ENCODE results near the gene UNC5A. TPM values are rescaled to one million over a fixed set of nuclear protein-coding genes. Genes with fewer than 3 reads are reported as not detected.

UNC5A gene
- total RNA-seq, 1 experiment from 2014 or later, result 10.1 TPM

GRCh38 chr5:176876506-176877431 is 66.4 kb downstream of the UNC5A start:
- H3K27me3 ChIP-seq (ENCODE audit: insufficient read depth, low read length), result no peaks in the 10 kb centered on the region
- no peak overlapping the region for H3K4me2 ChIP-seq (ENCODE audit: low read length)
- RAD21 ChIA-PET (ENCODE audit: low non-redundant PET in 1 of 2, low total read pairs in 2 of 2, uncharacterized antibody in 2 of 2, unreplicated experiment in 2 of 2), result no interaction called here
- CTCF ChIA-PET, result no interaction called here
- TF ChIP-seq POLR2AphosphoS5 (IDR thresholded peaks at IDR 0.05; ENCODE audit: low read depth, low read length) (no peak), ZFX (IDR thresholded peaks at IDR 0.05) (no peak), POLR2A (IDR thresholded peaks at IDR 0.05; ENCODE audit: borderline replicate concordance, extremely low read depth, insufficient read depth, insufficient read length) (no peak), REST (IDR thresholded peaks at IDR 0.05; ENCODE audit: low read depth) (no peak), TCF7L2 (IDR thresholded peaks at IDR 0.05; ENCODE audit: borderline replicate concordance, extremely low read depth, insufficient read depth, insufficient read length) (no peak)
- H3K9me2 ChIP-seq (ENCODE audit: insufficient read depth), result no peaks in the 10 kb centered on the region
- H4K20me1 ChIP-seq (ENCODE audit: insufficient read depth), result no peaks in the 10 kb centered on the region
- H3K27ac ChIP-seq (ENCODE audit: low read depth, low read length), result no peak overlapping the region
- no peaks in the 10 kb centered on the region for H3K36me3 ChIP-seq (ENCODE audit: control insufficient read depth in 1 of 2, insufficient read depth in 2 of 2, low read length in 2 of 2)
- intact Hi-C loops (cut with micrococcal nuclease), result no loop called here
- no peak overlapping the region for H3K9ac ChIP-seq (ENCODE audit: low read length)
- POLR2A ChIA-PET, result no interaction called here
- DNase-seq (ENCODE audit: low read depth, low spot score), result no peak
- no peak overlapping the region for H2AFZ ChIP-seq (ENCODE audit: low read depth, low read length, poor library complexity, severe bottlenecking)
- H3K79me2 ChIP-seq (ENCODE audit: insufficient read depth, low read length), result no peaks in the 10 kb centered on the region
- H3K4me3 ChIP-seq (replicated peaks in 1 of 2; ENCODE audit: low read depth in 1 of 2, low read length in 2 of 2), result no peak overlapping the region
- no TSS peak for BruUV-seq (replicated peaks)
- ATAC-seq, result no peak
- H3K9me3 ChIP-seq (ENCODE audit: control insufficient read depth in 1 of 2, insufficient read depth in 1 of 2, low read depth in 1 of 2, low read length in 2 of 2), result no peaks in the 10 kb centered on the region
- no peaks in the 10 kb centered on the region for H3K4me1 ChIP-seq (ENCODE audit: control insufficient read depth in 1 of 2, insufficient read depth in 2 of 2, low read length in 2 of 2)
